HG03558 (cell line): Measurements from ENCODE around the gene CWC15.
"Not testable (repeated sequence)": the region's sequence is repeated elsewhere in the genome, so short reads cannot be mapped to it uniquely, and the experiment has no call there.

Experiments
- ATAC-seq: cut with Tn5 transposase; IDR thresholded peaks from one replicate; pipeline ENCODE4 v1.9.1; 2021; ENCODE audit warnings: moderate number of reproducible peaks; ENCODE audit not compliant: unreplicated experiment; ENCODE audit errors: extremely low read depth

Gene CWC15

GRCh38 chr11:94924171-94924572, 49.2 kb downstream of the CWC15 start:
- ATAC-seq: no peak

GRCh38 chr11:94923004-94923334, 50.4 kb downstream of the CWC15 start:
- no peak for ATAC-seq

GRCh38 chr11:94922321-94923003, 50.9 kb downstream of the CWC15 start:
- ATAC-seq: no peak

GRCh38 chr11:94920311-94920710, 53.0 kb downstream of the CWC15 start:
- ATAC-seq: no peak

- ATAC-seq: not testable (repeated sequence)
Observed at GRCh38 chr11:94913718-94914394, 59.5 kb downstream of the CWC15 start.

- no peak for ATAC-seq
Observed at GRCh38 chr11:94912806-94913205, 60.5 kb downstream of the CWC15 start.
